ENCODE data around the gene MLST8.
"Not testable (repeated sequence)": the region's sequence is repeated elsewhere in the genome, so short reads cannot be mapped to it uniquely, and the experiment has no call there.

Gene MLST8

GRCh38 chr16:2189252-2189893 lies 15.9 kb upstream of the MLST8 start:
- in situ Hi-C loops (cut with MboI; ENCODE audit: low sequenced_read_pairs): no loop called here

GRCh38 chr16:2190002-2190658 lies 15.1 kb upstream of the MLST8 start:
- in situ Hi-C loops (cut with MboI; ENCODE audit: low sequenced_read_pairs): no loop called here

GRCh38 chr16:2190659-2191445 lies 14.4 kb upstream of the MLST8 start:
- in situ Hi-C loops (cut with MboI; ENCODE audit: low sequenced_read_pairs): no loop called here

GRCh38 chr16:2191446-2191706 lies 13.9 kb upstream of the MLST8 start:
- in situ Hi-C loops (cut with MboI; ENCODE audit: low sequenced_read_pairs): no loop called here

DNA sequence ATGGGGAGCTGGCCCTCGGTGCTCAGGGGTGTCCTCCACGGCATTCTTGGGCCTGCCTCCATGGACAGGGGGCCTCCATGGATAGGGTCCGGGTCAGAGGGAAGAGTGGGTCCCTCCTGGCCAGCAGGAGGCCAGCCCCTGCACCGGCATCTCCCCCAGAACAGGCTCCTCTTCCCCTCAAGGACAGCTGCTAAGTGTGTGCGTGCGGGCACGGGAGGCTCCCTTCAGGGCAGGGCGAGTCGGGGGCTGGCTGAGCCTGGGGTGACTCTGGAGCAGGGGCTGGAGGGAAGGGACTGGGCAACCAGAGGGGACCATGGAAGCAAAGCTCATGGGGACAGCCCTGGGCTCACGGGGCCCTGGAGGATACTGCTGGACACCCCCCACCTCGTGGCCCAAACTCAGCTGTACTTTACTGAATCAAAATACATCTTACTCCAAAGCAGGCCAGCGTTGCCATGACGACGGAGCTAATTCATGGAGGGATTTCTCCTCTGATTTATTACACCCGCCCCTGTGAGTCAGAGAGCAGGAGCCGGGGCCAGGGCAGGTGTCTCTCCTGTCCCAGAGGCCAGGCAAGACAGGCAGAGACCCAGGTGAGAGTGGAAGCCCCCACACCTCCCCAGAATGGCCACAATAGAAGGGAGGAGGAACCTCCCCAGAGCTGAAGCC lies 11.0 kb upstream of the MLST8 start:
- in situ Hi-C loops (cut with MboI; ENCODE audit: low sequenced_read_pairs): no loop called here

GRCh38 chr16:2194852-2195321 lies 10.4 kb upstream of the MLST8 start:
- in situ Hi-C loops (cut with MboI; ENCODE audit: low sequenced_read_pairs): no loop called here

- in situ Hi-C loops (cut with MboI; ENCODE audit: low sequenced_read_pairs): no loop called here
Observed at GRCh38 chr16:2195322-2196161, 9.7 kb upstream of the MLST8 start.

DNA sequence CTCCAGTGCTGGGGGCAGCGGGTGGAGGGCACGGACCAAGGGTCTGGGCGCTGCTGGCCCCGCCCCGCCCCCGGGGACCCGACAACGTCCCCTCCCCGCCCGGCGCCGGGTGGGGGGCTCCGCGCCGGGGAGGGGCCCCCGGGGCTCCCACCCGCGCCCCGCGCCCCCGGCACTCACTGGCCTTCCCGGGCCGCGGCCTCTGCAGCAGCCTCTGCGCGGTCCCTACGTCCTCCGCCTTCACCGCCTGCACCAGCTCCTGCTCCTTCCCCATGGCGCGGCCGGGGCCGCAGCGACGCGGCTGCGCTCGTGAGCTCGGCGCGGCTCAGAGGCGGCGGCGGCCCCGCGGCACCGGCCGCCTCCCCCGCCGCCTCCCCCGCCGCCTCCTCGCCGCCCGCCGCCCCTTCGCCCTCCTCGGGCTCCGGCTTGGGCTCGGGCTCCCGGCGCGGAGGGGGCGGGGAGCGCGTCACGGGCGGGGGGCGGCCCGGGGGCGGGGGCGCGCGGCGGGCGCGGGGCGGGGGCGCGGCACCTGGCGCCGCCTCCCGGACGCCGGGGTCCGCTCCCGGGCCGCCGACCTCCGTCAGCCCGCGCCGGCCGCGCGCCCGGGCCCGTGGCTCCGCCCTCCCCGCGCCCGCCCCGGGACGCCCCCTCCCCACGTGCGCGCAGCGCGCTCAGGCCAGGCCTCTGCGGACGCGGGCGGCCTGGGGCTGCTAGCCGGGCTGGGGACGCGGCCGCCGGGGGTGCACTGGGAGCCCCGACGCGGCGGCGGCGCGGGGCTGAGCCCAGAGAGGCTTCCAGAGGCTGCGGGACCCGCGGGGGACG lies 8.9 kb upstream of the MLST8 start, which contains the start of gene CASKIN1:
CASKIN1 (minus strand) TSS at position 444 of the 819 bp plus-strand sequence; CDS start at position 271, 173 bp downstream.
- in situ Hi-C loops (cut with MboI; ENCODE audit: low sequenced_read_pairs): no loop called here

GRCh38 chr16:2196981-2197511 lies 8.2 kb upstream of the MLST8 start:
- in situ Hi-C loops (cut with MboI; ENCODE audit: low sequenced_read_pairs): no loop called here

- in situ Hi-C loops (cut with MboI; ENCODE audit: low sequenced_read_pairs): no loop called here
Observed at GRCh38 chr16:2197765-2198164, 7.5 kb upstream of the MLST8 start.

- in situ Hi-C loops (cut with MboI; ENCODE audit: low sequenced_read_pairs): no loop called here
Observed at GRCh38 chr16:2198283-2198682, 7.0 kb upstream of the MLST8 start.

DNA sequence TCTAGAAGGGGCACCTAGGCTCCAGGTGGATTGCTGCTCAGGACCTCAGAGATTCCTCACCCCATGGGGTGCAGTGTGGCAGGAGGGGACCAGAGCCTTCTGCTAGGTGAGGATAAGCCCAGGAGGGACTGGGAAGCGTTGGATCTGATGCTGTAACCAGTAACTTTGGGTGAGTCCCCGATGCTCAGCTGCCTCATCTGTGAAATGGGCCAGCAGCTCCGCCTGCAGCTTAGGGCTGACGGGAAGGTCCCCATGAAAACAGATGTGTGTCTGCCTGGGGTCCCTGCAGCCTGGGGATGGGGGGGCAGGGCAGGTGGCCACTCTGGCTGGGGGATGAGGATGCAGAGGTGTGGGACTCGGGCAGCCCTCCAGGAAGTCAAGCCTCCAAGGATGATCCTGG lies 6.2 kb upstream of the MLST8 start:
- in situ Hi-C loops (cut with MboI; ENCODE audit: low sequenced_read_pairs): no loop called here

DNA sequence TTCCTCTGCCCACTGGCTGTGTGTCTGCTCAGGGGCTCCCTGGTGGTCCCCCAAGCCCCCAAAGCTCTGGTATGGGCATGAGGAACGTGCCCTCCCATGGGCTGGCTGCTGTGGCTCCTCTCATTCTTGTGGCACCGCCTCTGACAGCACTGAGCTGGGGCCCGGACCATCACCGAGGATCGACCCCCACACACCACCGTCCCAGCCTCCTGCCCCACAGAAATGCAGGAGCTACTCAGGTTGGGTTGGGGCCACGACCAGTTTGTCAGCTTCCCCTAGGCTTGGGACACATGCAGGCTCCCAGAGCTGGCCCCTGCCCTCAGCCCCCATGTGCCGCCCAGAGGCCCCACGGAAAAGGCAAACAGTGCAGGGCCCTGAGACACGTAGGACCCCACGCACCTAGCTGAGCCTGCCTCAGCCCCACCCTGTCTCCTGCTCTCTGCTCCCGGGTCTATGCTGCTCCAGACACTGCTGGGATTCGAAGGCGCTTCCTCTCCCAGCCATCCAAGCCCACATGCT lies 5.6 kb upstream of the MLST8 start:
- in situ Hi-C loops (cut with MboI; ENCODE audit: low sequenced_read_pairs): no loop called here

GRCh38 chr16:2200313-2200712 lies 4.9 kb upstream of the MLST8 start:
- in situ Hi-C loops (cut with MboI; ENCODE audit: low sequenced_read_pairs): no loop called here

- in situ Hi-C loops (cut with MboI; ENCODE audit: low sequenced_read_pairs): not testable (repeated sequence)
Observed at GRCh38 chr16:2203119-2203688, 2.0 kb upstream of the MLST8 start.

DNA sequence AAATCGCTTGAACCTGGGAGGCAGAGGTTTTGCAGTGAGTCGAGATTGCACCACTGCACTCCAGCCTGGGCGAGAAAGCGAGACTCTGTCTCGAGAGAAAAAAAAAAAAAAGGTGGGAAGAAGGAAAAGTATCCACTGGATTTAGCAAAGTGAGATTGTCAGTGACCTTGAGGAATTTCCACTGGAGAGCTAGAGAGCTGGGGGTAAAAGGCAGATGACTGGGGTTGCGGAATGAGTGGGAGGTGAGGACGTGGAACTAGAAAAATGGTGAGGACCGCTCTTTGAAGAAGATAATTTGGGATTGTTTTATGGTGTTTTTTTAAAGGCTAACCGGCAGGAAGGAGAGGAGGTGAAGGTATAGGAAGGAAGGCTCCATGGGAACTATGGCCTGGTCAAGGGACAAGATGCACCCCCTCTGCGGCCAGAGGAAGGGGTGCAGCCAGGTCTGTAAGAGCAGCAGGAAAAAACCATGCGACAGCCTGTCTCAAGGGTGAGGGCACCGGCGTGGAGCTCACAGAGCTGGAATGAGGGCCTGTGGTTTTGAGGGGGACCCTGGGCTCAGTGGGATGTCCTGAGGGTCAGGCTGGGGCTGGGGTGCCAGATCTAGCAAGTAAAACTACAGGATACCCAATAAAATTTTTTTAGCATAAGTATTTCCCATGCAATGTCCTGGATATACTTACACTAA lies 694 bp upstream of the MLST8 start:
- in situ Hi-C loops (cut with MboI; ENCODE audit: low sequenced_read_pairs): no loop called here

- in situ Hi-C loops (cut with MboI; ENCODE audit: low sequenced_read_pairs): no loop called here
Observed at GRCh38 chr16:2205967-2206313, 686 bp downstream of the MLST8 start.

DNA sequence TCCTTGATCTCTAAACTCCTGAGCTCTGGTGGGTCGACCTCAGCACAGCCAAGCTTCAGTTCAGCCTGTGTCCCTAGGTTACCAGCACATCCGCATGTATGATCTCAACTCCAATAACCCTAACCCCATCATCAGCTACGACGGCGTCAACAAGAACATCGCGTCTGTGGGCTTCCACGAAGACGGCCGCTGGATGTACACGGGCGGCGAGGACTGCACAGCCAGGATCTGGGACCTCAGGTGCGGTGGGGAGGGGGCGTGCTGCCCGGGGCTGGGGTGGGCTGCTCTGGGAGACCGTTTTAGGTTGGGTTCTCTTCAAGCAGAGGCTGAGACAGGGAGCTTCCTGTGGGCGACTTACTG lies 1.1 kb downstream of the MLST8 start:
- in situ Hi-C loops (cut with MboI; ENCODE audit: low sequenced_read_pairs): no loop called here

All from HL-60/S4 (cell line).